DMS53 treated with DMSO at 0.1 percent for 48 hours (cell line): ENCODE data around the gene FCER1G.

Experiments
- DNase-seq: peaks from one replicate; lab custom pipeline; 2025; ENCODE audit not compliant: unreplicated experiment; lab: John Stamatoyannopoulos, UW

FCER1G gene

DNA sequence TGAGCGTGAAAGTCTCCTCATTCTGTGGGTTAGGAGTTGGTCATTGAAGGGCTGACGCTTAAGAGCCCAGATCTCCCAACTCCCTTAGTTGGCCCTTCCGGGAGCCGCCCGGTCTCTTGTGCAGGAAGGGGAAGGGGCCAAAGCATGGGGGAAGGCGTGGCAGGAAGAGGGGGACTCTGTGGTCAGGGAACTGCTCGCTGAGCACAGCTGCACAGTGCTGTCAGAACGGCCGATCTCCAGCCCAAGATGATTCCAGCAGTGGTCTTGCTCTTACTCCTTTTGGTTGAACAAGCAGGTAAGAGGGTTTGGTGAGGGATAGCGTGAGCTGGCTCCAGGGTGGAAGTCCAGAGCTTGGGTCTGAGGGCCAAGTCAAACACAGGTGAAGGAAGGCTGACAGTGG lies at the start of gene FCER1G:
Gene FCER1G, plus strand, starts transcription at position 220 of the 400 bp plus-strand sequence. Its CDS starts 27 bp downstream, at position 247.
- no peak for DNase-seq

DNA sequence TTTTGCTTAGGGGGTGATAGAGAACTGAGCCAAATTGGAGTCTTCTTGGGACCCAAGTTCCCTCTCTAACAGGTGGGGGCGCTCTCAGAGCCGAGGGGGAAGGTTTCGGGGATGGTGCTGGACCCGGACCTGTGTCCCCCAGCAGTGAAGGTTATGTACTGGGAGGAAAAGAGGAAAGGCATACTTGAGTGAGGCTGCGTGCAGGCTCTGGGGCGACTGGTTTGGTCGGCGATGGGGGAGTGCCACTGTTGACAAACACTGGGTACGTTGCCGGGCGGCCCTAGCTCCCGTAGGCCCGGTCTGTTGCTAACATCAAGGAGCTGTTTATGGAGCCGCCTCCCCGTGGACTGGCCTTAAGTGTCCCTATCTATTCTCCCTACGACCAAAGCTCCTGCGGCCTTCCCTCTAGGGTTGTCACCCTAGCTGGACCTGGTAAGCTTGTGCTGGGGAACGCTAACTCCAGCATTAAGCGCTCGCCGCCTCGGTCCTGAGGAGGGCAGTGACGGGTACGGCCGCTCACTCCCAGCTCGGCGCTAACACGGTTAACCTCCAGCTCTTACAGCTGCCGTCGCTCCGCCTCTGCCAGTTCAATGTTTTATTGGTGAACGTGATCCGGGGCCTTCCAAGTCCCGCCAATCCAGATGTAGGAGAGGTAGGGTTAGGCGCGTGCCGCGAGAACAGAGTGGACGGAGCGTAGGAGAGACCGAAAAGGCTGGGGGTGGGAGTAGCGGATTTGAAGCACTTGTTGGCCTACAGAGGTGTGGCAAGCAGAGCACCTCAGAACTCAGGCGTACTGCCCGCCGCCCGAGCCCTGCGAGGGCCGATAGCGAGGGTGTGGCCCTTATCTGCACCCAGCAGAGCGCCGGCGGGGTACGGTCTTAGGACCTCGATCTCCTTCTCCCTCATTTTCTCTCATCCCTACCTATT lies 49.1 kb upstream of the FCER1G start, which contains the start of gene PPOX:
Gene PPOX, plus strand, starts transcription at position 685 of the 927 bp plus-strand sequence. CDS start 422 bp downstream, outside the sequence.
- DNase-seq, result peak; percentile 98

DNA sequence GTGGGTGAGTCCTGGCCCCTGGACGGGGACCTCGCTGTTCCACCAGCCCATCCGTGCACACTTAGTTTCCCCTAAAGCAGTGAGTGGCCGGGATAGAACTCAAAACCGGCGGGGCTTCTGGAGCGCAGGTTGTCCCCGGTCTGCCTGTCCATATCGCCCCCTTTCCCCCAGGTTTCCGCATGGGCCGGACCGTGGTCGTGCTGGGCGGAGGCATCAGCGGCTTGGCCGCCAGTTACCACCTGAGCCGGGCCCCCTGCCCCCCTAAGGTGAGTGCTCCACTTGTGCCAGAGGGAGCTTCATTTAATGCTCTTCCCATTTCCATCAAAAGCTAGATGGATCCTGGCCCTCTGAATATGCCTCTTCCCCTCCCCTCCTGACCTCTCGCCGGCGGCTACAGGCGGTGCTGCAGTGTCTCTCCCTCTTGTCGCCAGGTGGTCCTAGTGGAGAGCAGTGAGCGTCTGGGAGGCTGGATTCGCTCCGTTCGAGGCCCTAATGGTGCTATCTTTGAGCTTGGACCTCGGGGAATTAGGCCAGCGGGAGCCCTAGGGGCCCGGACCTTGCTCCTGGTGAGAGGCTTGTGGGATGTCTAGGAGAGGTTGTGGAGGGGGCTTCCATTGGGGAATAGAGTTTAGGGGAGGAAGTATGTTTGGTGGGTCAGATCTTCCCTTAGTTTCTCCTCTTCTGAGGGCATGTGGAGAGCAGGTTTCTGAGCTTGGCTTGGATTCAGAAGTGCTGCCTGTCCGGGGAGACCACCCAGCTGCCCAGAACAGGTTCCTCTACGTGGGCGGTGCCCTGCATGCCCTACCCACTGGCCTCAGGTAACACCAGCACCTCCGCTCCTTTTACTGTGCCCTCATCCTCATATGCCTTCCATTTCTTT lies 48.2 kb upstream of the FCER1G start:
- no peak for DNase-seq

DNA sequence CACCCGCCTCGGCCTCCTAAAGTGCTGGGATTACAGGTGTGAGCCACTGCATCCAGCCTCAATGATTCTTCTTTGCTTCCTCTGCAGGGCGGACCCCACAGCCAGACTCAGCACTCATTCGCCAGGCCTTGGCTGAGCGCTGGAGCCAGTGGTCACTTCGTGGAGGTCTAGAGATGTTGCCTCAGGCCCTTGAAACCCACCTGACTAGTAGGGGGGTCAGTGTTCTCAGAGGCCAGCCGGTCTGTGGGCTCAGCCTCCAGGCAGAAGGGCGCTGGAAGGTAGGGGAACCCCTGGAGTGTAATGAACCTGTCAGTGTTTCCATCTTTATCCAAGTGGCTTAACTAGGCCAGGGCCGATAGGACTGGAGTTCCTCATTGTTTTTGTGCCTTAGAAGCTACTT lies 46.2 kb upstream of the FCER1G start:
- DNase-seq, result no peak

DNA sequence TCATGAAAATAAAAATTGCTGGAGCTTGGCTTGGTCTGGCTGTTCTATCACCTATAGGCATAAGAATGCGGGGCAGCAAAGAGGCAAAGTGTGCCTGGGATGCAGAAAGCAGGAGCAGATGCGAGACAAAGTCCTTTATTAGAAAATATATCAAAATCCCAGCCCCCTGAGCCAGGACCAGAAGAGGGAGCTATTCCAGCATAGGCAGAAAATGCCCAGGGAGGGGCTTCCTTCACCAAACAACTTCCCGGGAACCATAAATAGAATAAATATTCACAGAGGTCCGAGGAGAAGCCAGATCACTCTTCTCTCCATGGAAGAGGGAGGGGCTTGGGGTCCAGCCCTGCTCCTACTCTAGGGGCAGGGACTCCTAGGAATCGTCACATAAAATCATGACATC lies 43.9 kb upstream of the FCER1G start:
- no peak for DNase-seq

DNA sequence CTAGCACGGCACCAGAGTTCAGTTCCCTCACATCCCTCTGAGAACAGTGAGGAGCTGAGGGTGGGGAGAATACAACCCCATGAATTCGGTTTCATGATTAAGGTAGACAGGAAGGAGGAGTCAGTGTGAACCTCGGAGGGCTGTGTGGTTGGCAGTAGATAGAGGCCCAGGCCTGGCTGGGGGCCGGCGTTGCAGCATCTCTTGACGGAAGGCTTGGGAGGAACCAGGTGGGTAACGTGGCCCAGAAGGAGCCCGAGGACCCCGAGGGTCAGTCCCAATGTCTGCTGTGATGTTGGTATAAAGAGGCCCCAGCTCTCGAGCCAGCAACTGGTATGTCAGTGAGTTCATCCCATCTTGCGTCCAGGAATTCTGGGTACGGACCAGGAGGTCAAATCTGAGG lies 43.4 kb upstream of the FCER1G start:
- DNase-seq, result no peak

DNA sequence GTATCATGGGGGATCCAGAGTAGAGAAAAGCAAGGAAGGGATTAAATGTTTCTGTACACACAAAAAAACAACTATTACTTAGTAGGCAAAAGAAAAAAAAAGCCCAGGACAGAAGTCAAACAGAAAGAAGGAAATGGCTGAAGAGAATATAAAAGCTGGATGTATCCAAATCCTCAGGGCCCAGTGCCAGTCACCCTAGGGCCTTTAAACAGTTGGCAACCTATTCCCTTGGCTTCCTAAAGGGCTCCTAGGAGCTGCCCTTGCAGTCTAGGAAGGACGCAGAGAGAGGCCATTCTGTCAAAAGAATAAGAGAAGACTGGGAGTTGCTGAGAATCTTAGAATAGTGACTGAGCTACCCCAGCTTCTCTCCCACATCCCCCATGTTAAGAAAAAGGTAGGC lies 42.7 kb upstream of the FCER1G start:
- no peak for DNase-seq

DNA sequence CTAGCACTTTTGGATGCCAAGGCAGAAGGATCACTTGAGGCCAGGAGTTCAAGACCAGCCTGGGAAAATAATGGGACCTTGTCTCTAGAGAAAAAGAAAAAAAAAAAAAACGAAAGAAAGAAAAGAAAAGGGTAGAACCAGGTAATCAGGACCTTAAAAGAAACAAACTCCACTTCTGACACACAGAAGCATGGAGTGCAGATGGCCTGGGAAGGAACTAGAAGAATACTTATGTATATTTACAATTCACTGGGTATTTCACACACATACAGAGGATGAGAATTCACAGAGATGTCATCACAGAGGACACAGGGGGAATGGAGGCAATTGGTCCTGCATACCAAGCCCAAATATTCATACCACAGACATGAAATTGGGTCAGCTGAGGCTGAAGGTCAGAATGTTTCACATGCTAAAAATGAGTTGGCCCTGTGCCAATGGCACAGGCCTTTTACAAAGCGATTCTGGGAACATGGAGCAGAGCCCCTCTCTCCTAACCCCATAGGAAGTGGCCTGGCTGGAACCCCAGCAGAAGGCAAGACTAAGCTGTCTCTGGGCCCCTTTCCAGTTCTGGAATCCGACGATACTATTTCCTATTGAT lies 42.2 kb upstream of the FCER1G start:
- DNase-seq, result no peak

DNA sequence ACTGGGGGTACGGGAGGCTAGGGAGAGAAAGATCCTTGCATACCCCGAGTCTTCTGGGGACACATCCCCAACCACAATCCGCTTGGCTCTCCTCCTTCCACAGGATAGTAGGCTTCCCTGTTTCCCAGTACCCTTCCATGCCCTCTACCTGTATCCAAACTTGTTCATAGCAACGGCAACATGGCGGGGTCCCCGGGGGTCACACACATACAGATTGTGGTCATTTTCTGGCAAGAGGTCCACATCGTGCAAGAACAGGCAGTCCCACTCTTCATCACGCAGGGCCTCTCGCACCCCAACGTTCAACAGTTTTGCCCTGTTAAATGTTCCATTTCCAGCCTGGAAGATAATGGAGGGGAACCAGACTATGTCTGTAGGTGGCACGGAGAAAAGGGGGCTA lies 41.4 kb upstream of the FCER1G start:
- DNase-seq, result no peak

DNA sequence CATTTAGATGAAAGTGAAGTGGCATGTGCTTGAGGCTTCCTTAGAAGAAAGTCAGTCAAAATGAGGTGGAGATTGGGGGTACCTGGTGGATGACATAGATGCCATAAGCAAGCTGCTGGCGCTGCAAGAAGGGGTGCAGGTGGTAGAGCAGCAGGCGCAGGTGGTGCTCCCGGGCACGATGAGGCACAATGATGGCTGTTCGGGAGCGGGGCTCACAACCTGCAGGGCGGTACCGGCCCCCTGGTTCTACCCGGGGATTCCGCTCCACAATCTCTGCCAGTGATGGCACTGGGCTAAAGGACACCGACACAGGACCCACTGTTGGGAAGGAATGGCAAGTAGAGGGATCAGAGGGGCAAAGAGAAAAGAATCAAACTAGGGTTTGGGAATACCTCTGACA lies 40.2 kb upstream of the FCER1G start:
- no peak for DNase-seq

DNA sequence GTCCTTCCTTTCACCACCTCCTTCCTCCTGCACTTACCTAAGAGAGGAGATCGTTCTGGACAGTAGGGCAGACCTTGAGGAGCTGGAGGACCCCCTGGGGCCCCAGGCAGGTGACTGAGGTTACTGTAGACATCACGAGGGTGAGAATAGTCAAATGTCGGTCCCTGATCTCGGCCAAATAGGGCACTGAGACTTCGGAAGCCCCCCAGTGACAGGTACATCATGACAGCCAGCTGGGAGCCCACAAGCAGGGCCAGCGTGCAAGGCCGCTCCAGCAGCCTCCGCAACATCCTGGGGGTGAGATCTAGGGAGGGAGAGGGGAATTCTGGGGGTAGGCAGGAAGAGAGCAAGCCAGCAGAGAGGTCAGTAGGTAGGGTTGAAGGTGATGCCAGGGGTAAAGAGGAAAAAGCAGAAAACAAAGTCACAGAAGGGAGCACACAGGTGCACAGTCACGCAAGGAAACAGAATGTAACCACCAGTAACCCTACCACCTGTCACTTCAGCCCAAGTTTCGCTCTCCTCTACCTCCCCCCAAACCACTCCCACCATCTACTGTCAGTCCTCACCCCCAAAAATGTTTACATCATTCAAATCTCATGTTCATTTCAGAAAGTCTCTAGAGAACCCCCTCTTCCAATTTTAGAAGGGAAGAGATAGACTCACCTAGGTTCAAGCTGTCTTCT lies 39.2 kb upstream of the FCER1G start:
- no peak for DNase-seq

DNA sequence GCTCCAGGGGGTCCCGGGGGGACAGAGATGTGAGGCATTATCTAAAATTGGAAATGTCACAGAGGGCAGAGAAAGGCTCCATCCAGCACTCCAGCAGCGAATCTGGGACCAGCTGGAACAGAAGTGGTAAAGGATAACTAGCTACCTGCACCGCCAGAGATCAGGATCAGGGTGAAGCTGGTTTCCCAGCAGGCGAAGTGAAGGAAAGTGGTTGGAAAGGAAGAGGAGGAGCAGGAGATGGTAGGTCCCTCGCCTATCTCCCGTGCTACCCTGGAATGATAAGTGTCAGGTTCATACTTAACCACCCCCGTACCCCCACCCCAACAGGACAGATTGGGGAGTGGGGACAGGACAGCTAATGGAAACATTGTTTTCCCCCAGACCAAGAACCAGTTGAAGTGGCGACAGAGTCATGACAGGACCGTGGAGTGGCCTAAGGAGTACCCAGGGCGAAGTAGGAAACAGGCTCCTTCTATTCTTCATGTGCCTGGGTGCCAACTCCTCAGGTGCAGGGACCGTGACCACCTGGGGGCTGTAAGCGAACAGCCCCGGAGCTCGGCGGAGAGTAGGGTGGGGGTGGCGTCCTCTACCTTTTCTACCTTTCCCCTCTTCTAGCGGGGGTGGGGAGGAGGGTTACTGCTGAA lies 38.5 kb upstream of the FCER1G start:
- no peak for DNase-seq

DNA sequence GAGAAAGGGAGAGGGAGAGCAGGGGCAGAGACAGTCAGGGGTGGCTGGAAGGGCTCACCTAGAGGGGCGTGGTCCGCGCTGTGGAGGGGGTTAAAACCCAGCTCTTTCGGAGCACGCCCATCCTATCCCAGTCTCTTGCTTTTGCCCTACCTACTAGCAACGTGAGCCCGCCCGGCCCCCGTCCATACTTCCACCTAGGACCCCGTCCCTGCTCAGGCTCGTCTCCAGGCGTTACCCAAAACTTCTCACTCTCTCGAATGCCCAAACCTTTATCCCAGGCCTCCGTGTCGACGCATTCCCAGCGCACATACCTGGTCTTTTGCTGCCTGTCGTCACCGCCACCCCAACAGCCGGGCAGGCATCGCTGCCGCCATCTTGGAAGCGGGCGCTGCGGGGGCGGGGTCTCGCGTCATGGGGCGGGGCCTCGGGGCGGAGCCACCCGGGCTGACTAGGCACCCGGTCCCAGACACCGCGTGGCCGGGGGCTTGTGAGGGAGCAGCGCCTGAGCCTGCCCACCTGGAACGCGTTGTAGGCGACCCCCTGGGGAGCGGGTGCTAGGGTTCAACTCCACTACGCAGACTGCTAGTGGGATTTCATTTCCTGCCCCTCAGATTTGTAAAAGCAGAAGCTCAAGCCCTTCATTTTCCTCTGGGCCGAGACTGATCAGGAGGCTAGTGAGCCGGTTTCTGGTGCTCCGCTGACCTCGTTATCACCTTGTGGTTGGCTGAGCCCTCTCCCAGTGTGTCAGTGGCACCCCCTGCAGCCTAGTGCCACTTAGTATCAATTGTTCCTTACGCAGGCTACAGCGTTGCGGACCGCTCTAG lies 37.8 kb upstream of the FCER1G start, which contains the start of gene B4GALT3:
Gene B4GALT3, minus strand, starts transcription at position 396 of the 824 bp plus-strand sequence. CDS start 1,447 bp downstream, outside the sequence.
- DNase-seq, result peak; percentile 86

DNA sequence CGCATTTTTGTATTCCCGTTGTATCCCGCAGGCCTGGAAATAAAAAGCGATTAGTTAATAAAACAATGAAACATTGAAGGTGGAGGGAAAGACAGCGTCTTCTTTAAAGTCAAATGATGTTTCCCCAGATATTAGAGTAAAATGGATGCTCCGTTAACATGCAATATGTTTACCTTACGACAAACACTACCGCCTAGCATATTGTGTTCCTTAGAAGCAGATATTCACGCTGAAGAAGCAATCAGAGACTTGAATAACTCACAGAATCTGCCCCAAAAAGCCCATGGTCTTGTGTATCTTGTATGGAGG lies 37.2 kb upstream of the FCER1G start:
- no peak for DNase-seq

DNA sequence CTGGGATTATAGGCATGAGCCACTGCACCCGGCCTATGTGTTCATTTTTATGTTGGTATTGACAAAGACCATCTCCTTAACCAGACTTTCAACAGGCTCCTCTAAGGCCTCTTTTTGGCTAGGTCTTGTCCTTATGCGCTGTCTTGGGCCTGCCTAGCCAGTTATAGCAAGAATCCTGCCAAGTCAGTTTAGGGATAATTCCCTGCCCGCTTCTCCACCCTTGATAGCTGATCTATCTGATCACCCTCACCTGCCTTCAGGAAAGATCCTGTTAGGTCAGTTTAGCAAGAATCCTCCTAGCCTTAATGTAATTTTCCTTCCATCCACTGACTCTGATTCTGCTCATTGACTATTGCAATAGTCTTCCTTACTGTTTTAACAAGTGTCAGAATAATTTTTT lies 35.4 kb upstream of the FCER1G start:
- no peak for DNase-seq

DNA sequence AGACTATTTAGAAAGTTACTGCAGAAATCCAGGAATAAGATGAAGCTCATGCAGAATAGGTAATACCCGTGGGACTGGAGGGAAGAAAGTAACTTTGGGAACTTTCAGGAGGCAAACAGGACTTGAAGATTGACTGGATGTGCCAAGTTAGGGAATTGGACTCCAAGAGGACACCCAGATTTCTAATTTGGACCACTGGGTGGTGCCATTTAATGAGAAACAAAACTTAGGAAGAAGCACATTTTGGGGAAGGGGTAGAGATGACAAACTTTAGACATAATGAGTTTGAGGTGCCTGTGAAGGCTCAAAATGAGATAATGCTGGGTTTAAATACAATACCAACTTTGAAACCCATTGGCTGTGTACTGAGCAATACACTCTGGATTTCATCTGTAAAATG lies 34.5 kb upstream of the FCER1G start:
- DNase-seq, result no peak

DNA sequence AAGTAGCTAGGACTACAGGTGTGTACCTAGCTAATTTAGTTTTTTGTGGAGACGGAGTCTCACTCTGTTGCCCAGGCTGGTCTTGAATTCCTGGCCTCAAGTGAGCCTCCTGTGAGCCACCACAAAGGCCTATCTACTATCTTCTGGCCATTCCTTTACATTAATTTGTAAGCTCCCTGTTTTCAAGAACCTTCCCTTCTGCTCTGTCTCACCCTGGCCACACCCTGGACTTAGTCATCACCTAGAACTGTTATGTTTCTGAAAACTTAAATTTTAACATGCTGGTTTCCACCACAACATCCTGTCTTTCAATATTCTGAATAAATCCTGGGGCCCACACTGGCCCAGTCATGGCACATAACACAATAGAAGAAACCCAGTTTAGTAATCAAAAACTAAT lies 32.9 kb upstream of the FCER1G start:
- no peak for DNase-seq

DNA sequence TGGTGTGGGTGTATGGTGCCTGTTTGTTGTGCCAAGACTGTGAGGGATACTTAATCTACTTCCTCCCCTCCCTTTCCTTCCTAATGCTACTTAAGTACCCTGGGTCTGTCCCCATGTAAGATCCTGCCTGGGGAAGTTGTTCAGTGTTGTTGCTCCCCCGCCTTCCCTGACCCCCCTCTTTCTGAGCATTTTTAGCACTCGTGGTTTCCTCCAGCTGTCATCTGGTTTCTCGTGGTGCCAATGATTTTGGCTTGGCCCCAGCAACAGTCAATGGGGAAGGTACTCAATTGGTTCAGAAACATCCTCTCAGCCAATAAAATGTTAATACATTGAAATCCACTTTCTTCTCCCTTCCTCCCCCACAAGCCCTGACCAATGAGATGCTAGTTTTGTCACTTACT lies 29.8 kb upstream of the FCER1G start:
- DNase-seq, result no peak

DNA sequence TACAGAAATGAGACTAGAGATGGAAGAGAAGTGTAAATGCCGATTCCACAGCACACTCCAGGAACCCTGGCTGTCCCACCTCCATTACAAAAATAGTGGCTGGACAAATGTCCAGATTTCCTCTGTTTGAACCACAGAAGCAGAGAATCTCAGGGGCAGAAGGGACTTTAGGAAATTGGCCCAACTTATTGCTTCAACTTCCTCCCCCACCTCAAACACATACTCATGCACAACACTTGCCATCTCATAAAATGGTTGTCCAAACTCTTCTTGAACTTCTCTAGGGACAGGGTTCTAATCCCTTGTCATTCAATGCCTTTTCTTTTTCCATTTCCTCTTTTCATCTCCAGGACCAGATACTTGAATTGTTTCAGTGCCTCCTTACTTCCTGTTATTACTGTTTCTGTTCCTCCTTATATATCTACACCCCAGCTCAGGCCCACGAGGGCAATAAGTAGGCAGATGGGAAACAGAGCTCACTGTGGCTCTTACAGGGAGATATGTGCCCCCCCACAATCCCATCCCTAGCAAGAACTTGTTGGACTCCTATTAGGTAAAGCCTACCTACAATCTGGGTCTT lies 29.3 kb upstream of the FCER1G start:
- DNase-seq, result no peak
